Loucy (cell line): ENCODE results near the gene RBM3.

Experiments
- H2AFZ ChIP-seq: fragments of 200-600 bp; sonication (generic); 2 replicates; pipeline ENCODE4 v1.6.0; 2016; ENCODE audit warnings: antibody characterized with exemption, mild to moderate bottlenecking, low read length, moderate library complexity
- H3F3A ChIP-seq: fragments of 200-600 bp; 2 replicates; pipeline ENCODE4 v1.6.0; 2016; ENCODE audit warnings: antibody characterized with exemption, low read depth, mild to moderate bottlenecking
- H3K27me3 ChIP-seq: fragments of 200-600 bp; sonication (generic); 2 replicates; pipeline ENCODE4 v1.6.1; 2014; ENCODE audit warnings: low read length, mild to moderate bottlenecking; ENCODE audit not compliant: insufficient read depth, poor library complexity, severe bottlenecking
- H3K36me3 ChIP-seq: fragments of 200-600 bp; sonication (generic); 2 replicates; pipeline ENCODE4 v1.6.1; 2016; ENCODE audit warnings: low read length; ENCODE audit not compliant: insufficient read depth
- H3K4me1 ChIP-seq: fragments of 200-600 bp; sonication (generic); 2 replicates; pipeline ENCODE4 v1.5.1; 2014; ENCODE audit warnings: low read length, mild to moderate bottlenecking; ENCODE audit not compliant: insufficient read depth, poor library complexity, severe bottlenecking
- H3K4me2 ChIP-seq: fragments of 200-600 bp; sonication (generic); 2 replicates; pipeline ENCODE4 v1.6.0; 2014; ENCODE audit warnings: antibody characterized with exemption, low read length, low read depth, mild to moderate bottlenecking; ENCODE audit not compliant: poor library complexity, severe bottlenecking
- H3K4me3 ChIP-seq: fragments of 200-600 bp; sonication (generic); 2 replicates; pipeline ENCODE4 v1.5.1; 2014; ENCODE audit warnings: low read length, mild to moderate bottlenecking, mixed read lengths; ENCODE audit not compliant: poor library complexity, severe bottlenecking
- H3K79me2 ChIP-seq: fragments of 200-600 bp; sonication (generic); 2 replicates; pipeline ENCODE4 v1.6.1; 2014; ENCODE audit warnings: low read length; ENCODE audit not compliant: insufficient read depth
- H3K9ac ChIP-seq: fragments of 200-600 bp; sonication (generic); 2 replicates; pipeline ENCODE4 v1.6.0; 2014; ENCODE audit warnings: mild to moderate bottlenecking, low read depth, low read length, moderate library complexity; ENCODE audit not compliant: poor library complexity, severe bottlenecking
- H3K9me2 ChIP-seq: fragments of 200-600 bp; sonication (generic); replicated peaks from 2 replicates; pipeline ENCODE4 v1.6.1; 2016; ENCODE audit warnings: low read depth, low read length, mixed read lengths
- H3K9me3 ChIP-seq: fragments of 200-600 bp; sonication (generic); 2 replicates; pipeline ENCODE4 v1.6.1; 2014; ENCODE audit warnings: mild to moderate bottlenecking, antibody characterized with exemption, low read length, low read depth; ENCODE audit not compliant: insufficient read depth
- H4K20me1 ChIP-seq: fragments of 200-600 bp; sonication (generic); 2 replicates; pipeline ENCODE4 v1.6.0; 2014; ENCODE audit warnings: antibody characterized with exemption, low read length, mild to moderate bottlenecking; ENCODE audit not compliant: insufficient read depth, poor library complexity, severe bottlenecking
- EZH2phosphoT487 ChIP-seq: fragments of 200-600 bp; IDR thresholded peaks from 2 replicates; pipeline ENCODE4 v1.6.1; 2018; ENCODE audit warnings: antibody characterized with exemption, mild to moderate bottlenecking, moderate library complexity, borderline replicate concordance
- TF ChIP-seq, protein P1 (sequence below): fragments of 200-600 bp; sonication (generic); conservative IDR thresholded peaks from 2 replicates; pipeline ENCODE4 v1.5.1; 2014; ENCODE audit warnings: mild to moderate bottlenecking, antibody characterized with exemption, low read length

The RBM3 gene

DNA sequence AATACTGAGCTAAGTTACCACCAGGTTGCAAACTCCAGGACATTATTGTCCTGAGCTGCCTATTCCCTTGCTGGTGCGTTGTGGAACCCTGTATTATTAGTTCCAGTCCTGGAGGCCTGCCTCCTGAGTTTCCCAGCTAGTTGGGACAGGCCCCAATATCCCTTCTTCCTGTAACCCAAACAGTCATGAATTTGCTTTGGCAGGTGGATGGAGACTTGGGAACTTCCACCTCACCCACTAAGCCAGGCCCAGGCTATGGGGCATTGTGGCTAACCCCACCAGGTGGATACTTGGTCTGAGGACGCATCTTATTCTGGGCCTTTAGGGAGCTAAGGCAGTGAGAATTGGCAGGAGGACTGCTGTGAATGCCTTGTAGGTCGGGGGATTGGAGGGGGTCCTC lies 5.0 kb downstream of the RBM3 start:
- Histone ChIP-seq H3K27me3 (no peaks in the 10 kb centered on the region), H3K4me3 (no peak overlapping the region), H3K4me1 (peaks cover 7% of the 10 kb centered on the region), H3K9me3 (no peaks in the 10 kb centered on the region), H3K36me3 (peaks cover 33% of the 10 kb centered on the region; the same call in 1 of the 2 replicates), H3K9me2 (no peaks in the 10 kb centered on the region), H4K20me1 (peaks cover 26% of the 10 kb centered on the region), H3K4me2 (no peak overlapping the region), H3F3A (no peaks in the 10 kb centered on the region), H3K9ac (no peak overlapping the region), H2AFZ (no peak overlapping the region), H3K79me2 (peaks cover 34% of the 10 kb centered on the region)
- TF ChIP-seq, protein P1, sequence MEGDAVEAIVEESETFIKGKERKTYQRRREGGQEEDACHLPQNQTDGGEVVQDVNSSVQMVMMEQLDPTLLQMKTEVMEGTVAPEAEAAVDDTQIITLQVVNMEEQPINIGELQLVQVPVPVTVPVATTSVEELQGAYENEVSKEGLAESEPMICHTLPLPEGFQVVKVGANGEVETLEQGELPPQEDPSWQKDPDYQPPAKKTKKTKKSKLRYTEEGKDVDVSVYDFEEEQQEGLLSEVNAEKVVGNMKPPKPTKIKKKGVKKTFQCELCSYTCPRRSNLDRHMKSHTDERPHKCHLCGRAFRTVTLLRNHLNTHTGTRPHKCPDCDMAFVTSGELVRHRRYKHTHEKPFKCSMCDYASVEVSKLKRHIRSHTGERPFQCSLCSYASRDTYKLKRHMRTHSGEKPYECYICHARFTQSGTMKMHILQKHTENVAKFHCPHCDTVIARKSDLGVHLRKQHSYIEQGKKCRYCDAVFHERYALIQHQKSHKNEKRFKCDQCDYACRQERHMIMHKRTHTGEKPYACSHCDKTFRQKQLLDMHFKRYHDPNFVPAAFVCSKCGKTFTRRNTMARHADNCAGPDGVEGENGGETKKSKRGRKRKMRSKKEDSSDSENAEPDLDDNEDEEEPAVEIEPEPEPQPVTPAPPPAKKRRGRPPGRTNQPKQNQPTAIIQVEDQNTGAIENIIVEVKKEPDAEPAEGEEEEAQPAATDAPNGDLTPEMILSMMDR = no peak
- no peak for TF ChIP-seq EZH2phosphoT487

DNA sequence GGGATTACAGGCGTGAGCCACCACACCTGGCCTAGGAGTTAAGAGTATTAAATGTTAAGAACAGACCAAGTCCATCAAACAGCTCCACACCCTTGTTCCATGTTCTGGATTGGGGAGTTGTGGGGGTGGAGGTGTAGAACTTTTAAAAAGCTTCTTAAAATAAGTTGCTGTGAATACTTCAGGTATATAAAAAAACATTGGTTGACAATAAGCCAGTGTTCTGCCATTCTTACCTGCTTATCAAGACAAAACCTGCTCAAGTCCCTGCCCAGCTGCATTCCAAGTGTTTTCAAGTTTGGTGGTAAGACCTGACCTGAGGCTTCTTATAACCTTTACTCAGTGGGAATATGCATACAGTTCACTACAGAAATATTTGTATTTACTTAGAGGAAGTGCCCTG lies 6.4 kb downstream of the RBM3 start:
- Histone ChIP-seq H4K20me1 (peaks cover 18% of the 10 kb centered on the region), H3K27me3 (no peaks in the 10 kb centered on the region), H3F3A (no peaks in the 10 kb centered on the region), H3K4me1 (peaks cover 7% of the 10 kb centered on the region), H3K4me2 (no peak overlapping the region), H2AFZ (no peak overlapping the region), H3K79me2 (peaks cover 25% of the 10 kb centered on the region), H3K9me3 (no peaks in the 10 kb centered on the region), H3K9ac (no peak overlapping the region), H3K36me3 (peaks cover 25% of the 10 kb centered on the region; the same call in 1 of the 2 replicates), H3K9me2 (no peaks in the 10 kb centered on the region), H3K4me3 (no peak overlapping the region)
- no peak for TF ChIP-seq EZH2phosphoT487
- TF ChIP-seq, protein P1 = no peak

DNA sequence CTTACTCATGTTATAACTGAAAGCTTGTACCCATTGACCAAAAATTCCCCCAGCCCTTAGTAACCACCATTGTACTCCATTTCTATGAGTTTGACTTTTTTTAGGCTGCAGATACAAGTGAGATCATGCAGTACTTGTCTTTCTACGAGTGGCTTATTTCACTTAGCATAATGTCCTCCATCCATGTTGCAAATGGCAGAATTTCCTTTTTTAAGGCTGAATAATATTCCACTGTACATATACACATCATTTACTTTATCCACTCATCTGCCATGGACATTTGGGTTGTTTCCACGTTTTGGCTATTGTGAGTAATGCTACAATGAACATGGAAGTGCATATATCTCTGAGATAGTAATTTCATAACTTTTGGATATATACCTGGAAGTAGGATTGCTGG lies 10.4 kb downstream of the RBM3 start:
- Histone ChIP-seq H3F3A (no peaks in the 10 kb centered on the region), H3K79me2 (no peaks in the 10 kb centered on the region)
- no peak for TF ChIP-seq EZH2phosphoT487
- TF ChIP-seq, protein P1 = no peak

More for the DNA sequence above, 10.4 kb downstream of the RBM3 start:
- Histone ChIP-seq H3K9me2 (no peaks in the 10 kb centered on the region), H3K4me1 (no peaks in the 10 kb centered on the region), H3K36me3 (no peaks in the 10 kb centered on the region), H3K9ac (no peak overlapping the region), H3K4me3 (no peak overlapping the region), H3K27me3 (no peaks in the 10 kb centered on the region), H3K4me2 (no peak overlapping the region), H4K20me1 (no peaks in the 10 kb centered on the region), H3K9me3 (no peaks in the 10 kb centered on the region), H2AFZ (no peak overlapping the region)
